GM18511 (cell line): ENCODE measurements around the gene PFKFB3.
A peak's percentile ranks its signal among the peaks of the same experiment; 100 is the strongest.

Experiments
- ATAC-seq: cut with Tn5 transposase; IDR thresholded peaks from one replicate; pipeline ENCODE4 v1.9.1; 2021; ENCODE audit warnings: mild to moderate bottlenecking, moderate library complexity; ENCODE audit not compliant: unreplicated experiment

PFKFB3 gene

DNA sequence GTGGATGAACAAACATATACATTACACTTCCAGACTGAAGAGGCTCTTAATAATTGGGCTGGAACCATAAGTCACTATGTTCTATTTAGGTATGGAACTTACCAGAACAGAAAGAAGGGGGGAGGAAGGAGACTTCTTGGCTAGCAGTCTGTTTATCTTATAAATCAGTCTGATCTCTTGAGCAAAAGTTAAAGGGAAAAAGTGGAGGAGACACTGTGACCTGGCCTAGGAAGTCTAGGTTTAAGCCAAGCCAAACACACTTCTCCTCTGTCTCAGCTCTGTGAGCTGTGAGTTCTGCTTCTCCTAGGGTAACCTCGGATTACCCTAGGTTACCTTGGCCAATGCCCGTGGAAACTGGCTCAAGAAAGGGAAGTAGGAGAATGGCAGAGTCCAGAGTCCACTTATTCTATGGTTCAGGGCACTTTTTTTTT, 95.2 kb downstream of the PFKFB3 start:
- no peak for ATAC-seq

DNA sequence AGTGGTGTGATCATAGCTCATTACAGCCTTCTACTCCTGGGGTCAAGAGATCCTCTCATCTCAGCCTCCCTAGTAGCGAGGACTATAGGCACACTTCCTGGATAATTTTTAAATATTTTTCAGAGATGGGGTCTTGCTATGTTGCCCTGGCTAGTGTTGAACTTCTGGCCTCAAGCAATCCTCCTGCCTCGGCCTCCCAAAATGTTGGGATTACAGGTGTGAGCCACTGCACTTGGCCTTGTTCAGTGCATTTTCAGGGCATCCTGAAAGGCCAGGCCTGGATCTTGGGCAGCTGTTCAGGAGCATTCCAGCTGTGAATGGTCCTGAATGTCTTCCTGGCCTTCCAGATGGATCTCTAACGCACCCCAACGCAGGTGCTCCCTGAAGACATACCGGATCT, 95.7 kb downstream of the PFKFB3 start:
- no peak for ATAC-seq

DNA sequence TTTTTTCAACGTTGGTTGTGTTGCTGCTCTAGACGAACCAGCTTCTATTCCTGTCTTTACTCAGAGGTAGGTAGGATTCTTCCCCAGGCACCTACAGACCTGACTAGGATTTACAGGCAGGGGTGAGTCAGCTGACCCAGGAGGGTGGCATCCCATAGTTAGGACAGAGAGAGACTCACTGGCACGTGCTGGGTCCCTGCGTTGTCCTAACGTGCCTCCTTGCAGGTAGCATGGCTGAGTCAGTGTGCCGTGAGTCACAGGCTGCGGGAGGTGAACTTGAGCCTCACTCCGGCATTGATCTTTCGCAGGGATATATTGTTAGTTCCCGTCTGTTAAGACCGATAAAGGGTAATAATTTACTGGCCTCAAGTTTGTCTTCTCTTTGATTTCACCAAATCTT, 96.5 kb downstream of the PFKFB3 start:
- no peak for ATAC-seq

DNA sequence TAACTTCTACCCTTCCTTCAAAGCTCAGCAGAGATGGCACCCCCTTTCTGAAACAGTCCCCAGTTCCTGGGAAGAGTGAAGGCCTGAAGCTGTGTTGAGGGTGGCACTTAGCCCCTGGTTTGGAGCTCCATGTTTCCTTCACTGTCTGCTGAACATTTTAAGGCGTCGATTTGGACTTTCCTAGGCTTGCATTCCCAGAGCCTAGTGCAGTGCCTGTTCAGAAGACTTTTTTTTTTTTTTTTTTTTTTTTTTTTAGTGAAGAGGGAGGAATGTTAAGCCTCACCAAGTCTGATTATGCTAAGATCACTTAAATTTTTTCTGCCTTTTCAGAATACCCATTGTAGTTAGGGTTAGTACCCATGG, 97.0 kb downstream of the PFKFB3 start:
- no peak for ATAC-seq

DNA sequence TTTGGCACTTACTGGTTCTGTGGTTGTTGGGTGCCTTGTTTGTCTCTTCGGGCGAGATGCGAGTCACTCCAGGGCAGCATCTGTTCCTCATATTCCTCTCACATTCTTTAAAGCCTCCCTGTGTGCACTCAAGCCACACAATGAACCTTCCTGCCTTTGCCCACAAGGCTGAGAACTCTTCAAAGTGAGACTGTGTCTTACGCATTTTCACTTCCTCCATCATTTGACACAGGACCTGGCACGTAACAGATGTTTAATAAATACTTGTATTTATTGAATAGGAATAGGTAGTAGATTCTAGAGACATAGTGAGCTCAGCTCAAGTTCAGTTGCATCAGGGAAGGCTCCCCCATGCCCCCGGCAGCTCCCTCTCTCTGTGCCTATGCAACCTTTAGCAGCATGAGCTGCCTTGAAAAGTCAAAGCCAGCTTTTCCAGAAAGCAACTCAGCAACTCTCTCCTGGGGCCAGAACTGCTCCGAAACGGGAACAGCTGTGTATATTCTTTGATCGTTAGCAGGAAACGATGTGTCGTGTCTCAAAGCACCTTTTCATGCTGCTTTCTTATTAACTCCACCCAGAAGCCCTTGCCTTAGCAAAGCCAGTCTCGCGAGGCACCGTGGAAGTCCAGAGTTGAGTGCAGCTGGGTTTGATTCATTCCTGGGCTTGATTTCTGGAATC, 97.5 kb downstream of the PFKFB3 start:
- ATAC-seq, result peak; percentile 88

GRCh38 chr10:6300784-6301460, 98.2 kb downstream of the PFKFB3 start:
- no peak for ATAC-seq

DNA sequence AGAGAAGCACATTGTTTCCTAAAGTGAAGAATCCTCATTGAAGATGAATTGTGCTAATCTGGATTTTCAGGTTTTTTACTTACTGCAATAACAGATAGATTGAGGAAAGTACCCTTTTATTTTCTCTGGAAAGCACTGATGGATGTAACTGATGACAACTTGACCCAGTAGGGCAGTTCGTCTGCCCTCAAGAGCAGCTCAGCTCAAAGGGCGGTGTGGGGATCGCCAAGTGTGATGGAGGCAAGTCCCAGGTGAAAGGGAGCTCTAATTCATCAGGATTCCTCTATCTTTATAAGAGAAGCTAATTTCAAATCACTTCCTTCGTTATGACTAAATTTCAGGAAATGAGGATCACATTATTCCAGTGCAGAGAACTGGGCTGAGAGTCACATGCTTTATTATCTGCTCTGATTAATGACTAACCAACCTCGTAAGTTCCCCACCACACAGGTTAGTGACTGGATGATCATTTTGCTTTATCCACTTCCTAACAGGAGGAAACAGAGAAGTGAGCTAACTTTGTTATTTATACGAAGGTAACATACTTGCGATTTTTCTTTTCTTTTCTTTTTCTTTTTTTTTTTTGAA, 98.8 kb downstream of the PFKFB3 start:
- no peak for ATAC-seq
